K562 (cell line): ENCODE results near the gene NLRC3. TPM values are rescaled to one million over a fixed set of nuclear protein-coding genes. Genes with fewer than 3 reads are reported as not detected.

ENCODE experiments used
- ATAC-seq: fragments of 200-7000 bp; cut with Tn5 transposase; 3 replicates; pipeline ENCODE4 v1.9.1; 2020; ENCODE audit warnings: moderate library complexity
- BruUV-seq: library from RNA; stranded (reverse); fragments of 400-500 nt; replicated peaks from 2 replicates; lab custom pipeline; 2021; lab: Mats Ljungman, UMichigan
- CTCF ChIA-PET: fragments of 300-600 bp; formaldehyde crosslinking; extraction: SDS; loops from one replicate; lab custom pipeline; 2021; ENCODE audit warnings: low intra/inter-chr PET ratio; lab: Yijun Ruan, JAX
- POLR2A ChIA-PET: fragments of 300-600, 350-650 bp; sonication (Branson Sonifier 250); formaldehyde crosslinking; extraction: SDS; loops from one replicate; lab custom pipeline; 2021; ENCODE audit warnings: antibody characterized with exemption, inconsistent platforms; lab: Yijun Ruan, JAX
- DNase-seq, 4 experiments: peaks; one replicate each; pipeline versions ENCODE4 v3.0.0 to v3.0.0-alpha.2; 2011 to 2018; ENCODE audit warnings: low spot score in 3 of 4, mixed read lengths in 3 of 4; ENCODE audit errors: extremely low read depth in 1 of 4
- FAIRE-seq: peaks from 2 replicates; lab custom pipeline; 2011; peaks lifted over from hg19 to GRCh38; lab: Jason Lieb, UNC
- H2AFZ ChIP-seq: 2 replicates; pipeline ENCODE4 v1.6.0; 2011; ENCODE audit warnings: low read depth, low read length, control low read depth, inconsistent platforms
- H3K27ac ChIP-seq: fragments of 200-600 bp; 3 replicates; pipeline ENCODE4 v1.8.0; 2011; ENCODE audit warnings: low read depth, mild to moderate bottlenecking, control low read depth, inconsistent platforms, low read length, moderate library complexity, mixed read lengths; ENCODE audit errors: extremely low read depth
- H3K27me3 ChIP-seq, 2 experiments: fragments of 300-600 bp in 1 of 2; 2 replicates in 1 of 2; 3 replicates in 1 of 2; pipeline versions ENCODE4 v1.6.0 to v1.8.0; 2011; ENCODE audit warnings: inconsistent platforms in 2 of 2, low read length in 2 of 2, mild to moderate bottlenecking in 1 of 2, mixed read lengths in 1 of 2, moderate library complexity in 1 of 2; ENCODE audit not compliant: control insufficient read depth in 2 of 2, insufficient read depth in 2 of 2
- H3K36me3 ChIP-seq: fragments of 300-600 bp; 3 replicates; pipeline ENCODE4 v1.8.0; 2011; ENCODE audit warnings: mild to moderate bottlenecking, low read length, inconsistent platforms; ENCODE audit not compliant: control insufficient read depth, insufficient read depth
- H3K4me1 ChIP-seq, 2 experiments: fragments of 200-600 bp in 1 of 2; replicated peaks in 1 of 2; 2 replicates in 1 of 2; 3 replicates in 1 of 2; pipeline versions ENCODE4 v1.5.1 to v1.8.0; 2011; ENCODE audit warnings: inconsistent platforms in 2 of 2, low read length in 2 of 2, mild to moderate bottlenecking in 1 of 2, mixed read lengths in 1 of 2, moderate library complexity in 1 of 2; ENCODE audit not compliant: control insufficient read depth in 2 of 2, insufficient read depth in 2 of 2
- H3K4me2 ChIP-seq: 2 replicates; pipeline ENCODE4 v1.6.1; 2011; ENCODE audit warnings: low read length, control low read depth, inconsistent platforms, mixed read lengths; ENCODE audit not compliant: insufficient read depth
- H3K4me3 ChIP-seq: fragments of 200-600 bp; sonication (generic), shearing (Covaris generic); 2 replicates; pipeline ENCODE4 v1.5.1; 2016; ENCODE audit warnings: control low read depth, inconsistent platforms
- H3K79me2 ChIP-seq: fragments of 200-600 bp; 3 replicates; pipeline ENCODE4 v1.8.0; 2011; ENCODE audit warnings: low read length, inconsistent platforms; ENCODE audit not compliant: control insufficient read depth, insufficient read depth
- H3K9ac ChIP-seq, 2 experiments: 2 replicates each; pipeline versions ENCODE4 v1.6.0 to v1.6.1; 2011; ENCODE audit warnings: low read depth in 2 of 2, low read length in 2 of 2, control low read depth in 1 of 2, inconsistent platforms in 1 of 2, mild to moderate bottlenecking in 1 of 2, mixed read lengths in 1 of 2; ENCODE audit not compliant: insufficient read depth in 1 of 2
- H3K9me1 ChIP-seq: one replicate; pipeline ENCODE4 v1.6.0; 2011; ENCODE audit warnings: inconsistent platforms, mild to moderate bottlenecking, low read length, moderate library complexity; ENCODE audit not compliant: control insufficient read depth, insufficient read depth
- H3K9me3 ChIP-seq: replicated peaks from 2 replicates; pipeline ENCODE4 v1.5.1; 2011; ENCODE audit warnings: low read depth, low read length, inconsistent platforms; ENCODE audit not compliant: control insufficient read depth, insufficient read depth
- H4K20me1 ChIP-seq: replicated peaks from 2 replicates; pipeline ENCODE4 v1.6.1; 2011; ENCODE audit warnings: low read length, inconsistent platforms, mixed read lengths; ENCODE audit not compliant: control insufficient read depth, insufficient read depth
- ARID2 ChIP-seq: fragments of 450-650 bp; IDR thresholded peaks from 2 replicates; pipeline ENCODE4 v1.6.1; 2017; ENCODE audit warnings: antibody characterized with exemption, mild to moderate bottlenecking
- CBFB ChIP-seq: sonication (generic); formaldehyde crosslinking; IDR thresholded peaks from 2 replicates; pipeline ENCODE4 v1.4.0; 2020; ENCODE audit warnings: mild to moderate bottlenecking, missing genetic modification reagents
- FOXK2 ChIP-seq, 2 experiments: fragments of 450-650 bp; IDR thresholded peaks in 1 of 2; conservative IDR thresholded peaks in 1 of 2; 2 replicates each; pipeline ENCODE4 v1.6.1; 2016; ENCODE audit warnings: low read depth in 2 of 2, mild to moderate bottlenecking in 1 of 2
- HIVEP1 ChIP-seq: fragments of 250-450 bp; sonication (Bioruptor Pico); IDR thresholded peaks from 2 replicates; pipeline ENCODE4 v1.4.0; 2020; ENCODE audit warnings: mild to moderate bottlenecking
- HNRNPUL1 ChIP-seq: fragments of 200-400 bp; formaldehyde crosslinking; IDR thresholded peaks from 2 replicates; pipeline ENCODE4 v1.6.1; 2017; ENCODE audit warnings: low read length
- IRF1 ChIP-seq: sonication (generic); formaldehyde crosslinking; IDR thresholded peaks from 2 replicates; pipeline ENCODE4 v1.8.0; 2022; ENCODE audit warnings: missing genetic modification reagents, mild to moderate bottlenecking, borderline replicate concordance
- IRF2 ChIP-seq: sonication (generic); formaldehyde crosslinking; IDR thresholded peaks from 2 replicates; pipeline ENCODE4 v1.8.1; 2022; ENCODE audit warnings: mild to moderate bottlenecking, missing genetic modification reagents
- JUND ChIP-seq, 2 experiments: IDR thresholded peaks; 2 replicates in 1 of 2; 3 replicates in 1 of 2; pipeline ENCODE4 v1.6.1; 2011; ENCODE audit warnings: borderline replicate concordance in 2 of 2, low read depth in 2 of 2, low read length in 2 of 2, improper control_type of control experiment in 1 of 2, missing biosample characterization in 1 of 2, missing genetic modification characterization in 1 of 2, missing genetic modification reagents in 1 of 2
- MYNN ChIP-seq, 2 experiments: sonication (generic); formaldehyde crosslinking in 1 of 2; IDR thresholded peaks; 2 replicates each; pipeline versions ENCODE4 v1.5.0 to v1.6.1; 2016 to 2020; ENCODE audit warnings: antibody characterized with exemption in 1 of 2, missing genetic modification reagents in 1 of 2
- NFXL1 ChIP-seq: fragments of 450-650 bp; formaldehyde crosslinking; IDR thresholded peaks from 2 replicates; pipeline ENCODE4 v1.4.0; 2021; ENCODE audit warnings: mild to moderate bottlenecking
- NFYB ChIP-seq: IDR thresholded peaks from 2 replicates; pipeline ENCODE4 v1.6.1; 2011; ENCODE audit warnings: mild to moderate bottlenecking, moderate library complexity; ENCODE audit not compliant: insufficient read length; ENCODE audit errors: extremely low read depth
- NR2F6 ChIP-seq: fragments of 450-650 bp; formaldehyde crosslinking; IDR thresholded peaks from 2 replicates; pipeline ENCODE4 v1.4.0; 2020; ENCODE audit warnings: mild to moderate bottlenecking
- NR3C1 ChIP-seq: sonication (generic); formaldehyde crosslinking; IDR thresholded peaks from 2 replicates; pipeline ENCODE4 v1.8.1; 2022; ENCODE audit warnings: missing genetic modification reagents
- SMAD2 ChIP-seq: fragments of 150-350 bp; IDR thresholded peaks from 2 replicates; pipeline ENCODE4 v1.6.1; 2014; ENCODE audit warnings: low read depth, mild to moderate bottlenecking, low read length
- SRSF1 ChIP-seq: fragments of 200-400 bp; formaldehyde crosslinking; IDR thresholded peaks from 2 replicates; pipeline ENCODE4 v1.6.1; 2017; ENCODE audit warnings: mild to moderate bottlenecking, low read depth, low read length, moderate library complexity
- ZBTB17 ChIP-seq: fragments of 450-650 bp; formaldehyde crosslinking; IDR thresholded peaks from 2 replicates; pipeline ENCODE4 v1.4.0; 2020; ENCODE audit warnings: mild to moderate bottlenecking
- ZNF165 ChIP-seq: fragments of 250-450 bp; sonication (Bioruptor Pico); IDR thresholded peaks from 2 replicates; pipeline ENCODE4 v1.4.0; 2020; ENCODE audit warnings: borderline replicate concordance
- WGBS: fragments of 100-300 bp; shearing (Covaris generic); methylation state at CpG from one replicate; pipeline ENCODE4 v1.1.6; 2016; ENCODE audit warnings: low coverage, mixed read lengths; ENCODE audit not compliant: insufficient coverage; ENCODE audit errors: missing lambda C conversion rate; 5-methylcytosine and 5-hydroxymethylcytosine counted together
- in situ Hi-C: fragments of 300-500 bp; cut with MboI; formaldehyde crosslinking; loops from 4 replicates; pipeline ENCODE4 v1.15.0; 2018; ENCODE audit warnings: inconsistent platforms, mixed read lengths
- intact Hi-C: fragments of 100-400 bp; cut with micrococcal nuclease; formaldehyde crosslinking; loops from 2 replicates; pipeline ENCODE4 v1.14.2; 2022
- polyA plus RNA-seq, 8 experiments: library from polyadenylated mRNA; depleted of rRNA in 4 of 8; stranded (reverse) in 5 of 8; unstranded in 3 of 8; fragments of >200 nt; fragmentation: Nextera tagmentation in 2 of 8; fragmentation: Illumina TruSeq in 1 of 8; extraction: Ambion mirVana in 2 of 8; extraction: Trizol in 1 of 8; gene quantifications; 2 replicates each; pipeline versions ENCODE4 v1.2.1 to v1.2.3, GENCODE V29; 2011 to 2014; ENCODE audit warnings: inconsistent platforms in 1 of 8, missing spikeins in 1 of 8
- total RNA-seq, 7 experiments: library from RNA; depleted of rRNA in 6 of 7; stranded (reverse); fragments of >200 nt in 6 of 7; fragmentation: Illumina TruSeq in 2 of 7; extraction: Trizol in 2 of 7; gene quantifications; 2 replicates each; pipeline versions ENCODE4 v1.2.1 to v1.2.3, GENCODE V29; 2011 to 2021; ENCODE audit warnings: low replicate concordance in 1 of 7
- TF ChIP-seq, protein P1 (sequence below): fragments of 250-450 bp; sonication (Bioruptor Pico); IDR thresholded peaks from 2 replicates; pipeline ENCODE4 v1.5.0; 2021; ENCODE audit warnings: mild to moderate bottlenecking, moderate library complexity

NLRC3 gene
- total and polyA plus RNA-seq, 9 of the 15 experiments (the other 6 are each of a cell fraction or from before 2014, with no cell fraction given) = 0.03 to 0.13 (median 0.03) TPM; not detected in 4

DNA sequence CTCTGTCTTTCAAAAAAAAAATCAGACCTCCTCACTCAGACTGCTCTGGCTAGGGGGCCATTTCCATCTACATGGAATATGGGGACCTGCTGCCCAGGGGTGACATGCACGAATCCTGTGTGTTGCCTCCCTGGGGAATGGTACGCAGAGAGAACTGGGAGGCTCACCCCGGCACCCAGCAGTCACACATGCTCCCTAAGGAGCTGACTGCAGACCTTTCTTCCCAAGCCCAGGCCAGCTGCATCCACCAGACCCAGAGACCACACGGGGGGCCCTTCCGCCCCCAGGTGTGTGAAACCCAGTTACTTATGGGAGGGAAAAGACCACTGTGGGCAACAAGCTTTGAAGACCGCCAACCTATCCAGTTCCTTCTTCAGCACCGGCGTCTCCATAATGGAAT is 7.2 kb upstream of the NLRC3 start:
- POLR2A ChIA-PET = no interaction called here
- no peak overlapping the region for H3K9ac ChIP-seq
- H4K20me1 ChIP-seq = no peaks in the 10 kb centered on the region; the same call in 1 of the 2 replicates
- CTCF ChIA-PET = no interaction called here
- H3K9me1 ChIP-seq = peaks cover 3% of the 10 kb centered on the region
- in situ Hi-C loops (no loop called here), intact Hi-C loops (no loop called here)
- TF ChIP-seq ARID2 (no peak), ZBTB17 (CRISPR knock-in tag) (no peak), NR3C1 (CRISPR knock-in tag) (no peak), HIVEP1 (CRISPR knock-in tag) (no peak), MYNN (IDR thresholded peaks at IDR 0.05) (no peak), MYNN (CRISPR knock-in tag; IDR thresholded peaks at IDR 0.05) (no peak), NFXL1 (no peak), IRF2 (CRISPR knock-in tag) (no peak), NR2F6 (CRISPR knock-in tag) (no peak), IRF1 (CRISPR knock-in tag) (no peak), SRSF1 (no peak), HNRNPUL1 (no peak), CBFB (CRISPR knock-in tag) (no peak), JUND (IDR thresholded peaks at IDR 0.05; ENCODE audit: borderline replicate concordance, low read depth, low read length) (no peak), JUND (tag; IDR thresholded peaks at IDR 0.05; ENCODE audit: borderline replicate concordance, low read depth, low read length) (no peak), SMAD2 (no peak), ZNF165 (CRISPR knock-in tag) (no peak), FOXK2 (conservative IDR thresholded peaks at IDR 0.05 in 1 of 2, IDR thresholded peaks at IDR 0.05 in 1 of 2; ENCODE audit: low read depth in 2 of 2) (no peak), NFYB (no peak)
- TF ChIP-seq, protein P1, sequence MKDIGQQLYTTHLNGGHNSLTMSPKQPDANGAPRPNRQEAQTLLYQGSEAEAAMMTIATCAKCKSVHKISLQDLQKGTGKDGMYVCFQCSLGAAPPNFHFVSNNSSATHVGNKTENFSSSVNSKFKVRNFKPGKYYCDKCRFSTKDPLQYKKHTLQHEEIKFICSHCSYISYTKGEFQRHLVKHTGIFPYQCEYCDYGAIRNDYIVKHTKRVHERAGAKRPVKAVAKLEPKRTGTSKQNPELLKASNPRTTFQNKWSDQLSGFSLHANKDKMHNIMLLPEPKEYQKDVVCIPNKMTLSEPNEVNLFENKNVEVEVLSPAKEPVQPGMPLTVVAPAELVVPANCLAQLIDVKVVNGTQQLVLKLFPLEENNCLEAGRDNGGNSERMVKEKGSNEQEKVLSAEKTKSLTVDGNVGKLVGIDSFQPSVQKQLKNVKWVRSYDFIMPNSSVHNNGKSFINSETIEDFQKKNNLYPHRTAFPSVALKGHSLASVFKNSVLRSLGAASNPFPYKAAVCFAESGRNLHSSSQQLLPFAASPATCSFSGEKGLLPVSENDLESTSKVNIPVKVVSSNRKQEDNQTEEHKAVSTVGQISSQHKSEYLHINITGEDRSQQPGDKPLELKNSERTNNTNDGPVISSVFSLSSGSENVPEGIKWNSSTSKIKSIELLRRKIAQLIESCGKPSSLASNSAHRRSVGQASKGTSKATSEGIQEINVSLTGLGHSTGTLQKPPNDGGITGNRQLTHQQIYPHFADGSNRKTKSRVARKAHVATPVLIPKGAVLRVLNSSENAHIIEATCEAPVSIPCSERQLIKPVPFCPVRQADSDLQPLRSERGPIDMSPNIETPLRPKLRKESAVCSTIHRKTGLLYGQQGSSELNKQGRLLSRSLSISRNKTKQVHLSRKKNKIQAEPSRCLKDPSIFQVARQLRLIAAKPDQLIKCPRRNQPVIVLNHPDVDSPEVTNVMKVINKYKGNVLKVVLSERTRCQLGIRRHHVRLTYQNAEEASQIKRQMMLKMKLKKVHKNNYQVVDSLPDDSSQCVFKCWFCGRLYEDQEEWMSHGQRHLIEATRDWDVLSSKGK (CRISPR knock-in tag) = no peak
- DNase-seq (no peak), ATAC-seq (no peak), FAIRE-seq (no peak)
- H3K27me3 ChIP-seq = no peaks in the 10 kb centered on the region
- 91% methylated on average over 6 of the region's 8 CpGs for WGBS
- no peak overlapping the region for H2AFZ ChIP-seq
- BruUV-seq = no TSS peak
- no peak overlapping the region for H3K4me2 ChIP-seq
- no peak overlapping the region for H3K27ac ChIP-seq
- peaks cover 3 to 23% of the 10 kb centered on the region in 2 experiments; a peak in 4 of 5 replicates for H3K4me1 ChIP-seq
- no peaks in the 10 kb centered on the region for H3K9me3 ChIP-seq
- no peak overlapping the region for H3K4me3 ChIP-seq
- H3K79me2 ChIP-seq = no peaks in the 10 kb centered on the region
- peaks cover 18% of the 10 kb centered on the region; the same call in 2 of the 3 replicates for H3K36me3 ChIP-seq
